ENCODE measurements around the gene LILRA5.
"Not testable (repeated sequence)": the region's sequence is repeated elsewhere in the genome, so short reads cannot be mapped to it uniquely, and the experiment has no call there.

The LILRA5 gene

GRCh38 chr19:54312436-54313377, at the start of gene LILRA5:
Gene LILRA5, minus strand, starts transcription at chr19:54313166. Its CDS starts 147 bp downstream, at chr19:54313019.
- no peak for DNase-seq (ENCODE audit: extremely low read depth in 1 of 2, low read depth in 1 of 2)

- DNase-seq (ENCODE audit: extremely low read depth in 1 of 2, low read depth in 1 of 2): not testable (repeated sequence)
Observed at GRCh38 chr19:54361680-54362422, 48.9 kb upstream of the LILRA5 start.

- peak; percentile 40 to 44 for DNase-seq (ENCODE audit: extremely low read depth in 1 of 2, low read depth in 1 of 2)
Observed at GRCh38 chr19:54359149-54359820, 46.3 kb upstream of the LILRA5 start.

GRCh38 chr19:54357381-54357780, 44.4 kb upstream of the LILRA5 start:
- no peak for DNase-seq (ENCODE audit: extremely low read depth in 1 of 2, low read depth in 1 of 2)

- DNase-seq (ENCODE audit: extremely low read depth in 1 of 2, low read depth in 1 of 2): no peak
Observed at GRCh38 chr19:54356444-54357056, 43.6 kb upstream of the LILRA5 start.

- no peak for DNase-seq (ENCODE audit: extremely low read depth in 1 of 2, low read depth in 1 of 2)
Observed at GRCh38 chr19:54355675-54356074, 42.7 kb upstream of the LILRA5 start.

GRCh38 chr19:54354761-54355160, 41.8 kb upstream of the LILRA5 start:
- no peak for DNase-seq (ENCODE audit: extremely low read depth in 1 of 2, low read depth in 1 of 2)

- no peak for DNase-seq (ENCODE audit: extremely low read depth in 1 of 2, low read depth in 1 of 2)
Observed at GRCh38 chr19:54352546-54352945, 39.6 kb upstream of the LILRA5 start.

- DNase-seq (ENCODE audit: extremely low read depth in 1 of 2, low read depth in 1 of 2): no peak
Observed at GRCh38 chr19:54352041-54352440, 39.1 kb upstream of the LILRA5 start.

GRCh38 chr19:54351474-54351873, 38.5 kb upstream of the LILRA5 start:
- no peak for DNase-seq (ENCODE audit: extremely low read depth in 1 of 2, low read depth in 1 of 2)

GRCh38 chr19:54345938-54346386, 33.0 kb upstream of the LILRA5 start:
- no peak for DNase-seq (ENCODE audit: extremely low read depth in 1 of 2, low read depth in 1 of 2)

GRCh38 chr19:54343868-54344267, 30.9 kb upstream of the LILRA5 start:
- DNase-seq (ENCODE audit: extremely low read depth in 1 of 2, low read depth in 1 of 2): no peak

GRCh38 chr19:54341295-54341694, 28.3 kb upstream of the LILRA5 start:
- DNase-seq (ENCODE audit: extremely low read depth in 1 of 2, low read depth in 1 of 2): no peak

GRCh38 chr19:54339646-54340358, 26.8 kb upstream of the LILRA5 start:
- DNase-seq (ENCODE audit: extremely low read depth in 1 of 2, low read depth in 1 of 2): no peak

- no peak for DNase-seq (ENCODE audit: extremely low read depth in 1 of 2, low read depth in 1 of 2)
Observed at GRCh38 chr19:54338521-54338920, 25.6 kb upstream of the LILRA5 start.

GRCh38 chr19:54337858-54338230, 24.9 kb upstream of the LILRA5 start:
- no peak for DNase-seq (ENCODE audit: extremely low read depth in 1 of 2, low read depth in 1 of 2)

GRCh38 chr19:54336893-54337857, 24.2 kb upstream of the LILRA5 start:
- DNase-seq (ENCODE audit: extremely low read depth in 1 of 2, low read depth in 1 of 2): no peak

- DNase-seq (ENCODE audit: extremely low read depth in 1 of 2, low read depth in 1 of 2): no peak
Observed at GRCh38 chr19:54335979-54336892, 23.3 kb upstream of the LILRA5 start.
